ENCODE results near the gene SYT2. TPM values are rescaled to one million over a fixed set of nuclear protein-coding genes. Genes with fewer than 3 reads are reported as not detected.

SYT2 gene
- total RNA-seq, 4 donors from 2014 or later: 0.23 to 0.59 TPM; not detected in 2

- TF ChIP-seq EP300 (IDR thresholded peaks at IDR 0.05) (no peak), CTCF (IDR thresholded peaks at IDR 0.05) (no peak), POLR2A (IDR thresholded peaks at IDR 0.05) (no peak), POLR2AphosphoS5 (IDR thresholded peaks at IDR 0.05) (no peak)
- no peaks in the 10 kb centered on the region for H3K9me3 ChIP-seq
- ATAC-seq: no peak
- 0 to 38% methylated on average over 1 of the region's 2 CpGs for WGBS, 2 donors (ENCODE audit: low coverage in 1 of 2)
- H3K27ac ChIP-seq: no peak overlapping the region
- H3K27me3 ChIP-seq: peaks cover 86% of the 10 kb centered on the region
- no peak overlapping the region for H3K4me3 ChIP-seq
- H3K4me1 ChIP-seq: no peaks in the 10 kb centered on the region
- no peaks in the 10 kb centered on the region for H3K36me3 ChIP-seq
Observed at GRCh38 chr1:202691816-202692215, 18.4 kb downstream of the SYT2 start.

- Histone ChIP-seq H3K36me3 (no peaks in the 10 kb centered on the region), H3K9me3 (no peaks in the 10 kb centered on the region), H3K4me3 (no peak overlapping the region), H3K27ac (no peak overlapping the region), H3K27me3 (peaks cover 84% of the 10 kb centered on the region), H3K4me1 (no peaks in the 10 kb centered on the region)
- no peak for ATAC-seq
- TF ChIP-seq POLR2A (IDR thresholded peaks at IDR 0.05) (no peak), CTCF (IDR thresholded peaks at IDR 0.05) (no peak), EP300 (IDR thresholded peaks at IDR 0.05) (no peak), POLR2AphosphoS5 (IDR thresholded peaks at IDR 0.05) (no peak)
- WGBS, 2 donors (ENCODE audit: low coverage in 1 of 2): 44 to 67% methylated on average over 4 to 5 of the region's 9 CpGs
Observed at GRCh38 chr1:202689493-202690342, 20.5 kb downstream of the SYT2 start.

- H3K9me3 ChIP-seq: no peaks in the 10 kb centered on the region
- peaks cover 81% of the 10 kb centered on the region for H3K27me3 ChIP-seq
- H3K36me3 ChIP-seq: no peaks in the 10 kb centered on the region
- H3K4me1 ChIP-seq: no peaks in the 10 kb centered on the region
- TF ChIP-seq POLR2A (IDR thresholded peaks at IDR 0.05) (no peak), POLR2AphosphoS5 (IDR thresholded peaks at IDR 0.05) (no peak), EP300 (IDR thresholded peaks at IDR 0.05) (no peak), CTCF (IDR thresholded peaks at IDR 0.05) (no peak)
- no peak overlapping the region for H3K4me3 ChIP-seq
- ATAC-seq: no peak
- H3K27ac ChIP-seq: no peak overlapping the region
- WGBS, 2 donors (ENCODE audit: low coverage in 1 of 2): 67% methylated on average over 1 of the region's 3 CpGs
Observed at GRCh38 chr1:202689082-202689481, 21.2 kb downstream of the SYT2 start.

GRCh38 chr1:202688401-202688800 is 21.9 kb downstream of the SYT2 start:
- ATAC-seq: no peak
- no peaks in the 10 kb centered on the region for H3K9me3 ChIP-seq
- WGBS, 2 donors (ENCODE audit: low coverage in 1 of 2): 63 to 66% methylated on average over 5 to 6 of the region's 7 CpGs

More at GRCh38 chr1:202688401-202688800, 21.9 kb downstream of the SYT2 start:
- TF ChIP-seq EP300 (IDR thresholded peaks at IDR 0.05): no peak
- TF ChIP-seq POLR2A (IDR thresholded peaks at IDR 0.05): no peak
- no peak for TF ChIP-seq POLR2AphosphoS5 (IDR thresholded peaks at IDR 0.05)
- TF ChIP-seq CTCF (IDR thresholded peaks at IDR 0.05): no peak
- Histone ChIP-seq H3K27ac (no peak overlapping the region), H3K36me3 (no peaks in the 10 kb centered on the region), H3K27me3 (peaks cover 76% of the 10 kb centered on the region), H3K4me3 (no peak overlapping the region), H3K4me1 (no peaks in the 10 kb centered on the region)

Measured in gastroesophageal sphincter (tissue), 4 donors.